ENCODE data around the gene GPI.

GRCh38 chr19:34365463-34366401 lies 736 bp downstream of the GPI start:
- TF ChIP-seq CTCF (conservative IDR thresholded peaks at IDR 0.05; ENCODE audit: low read length) = no peak
- no peak for TF ChIP-seq EZH2phosphoT487 (IDR thresholded peaks at IDR 0.05; ENCODE audit: borderline replicate concordance, low read depth, low read length)

All from OCI-LY7 (cell line).